K562 (cell line): Measurements from ENCODE around the gene CST6. TPM values are rescaled to one million over a fixed set of nuclear protein-coding genes. Genes with fewer than 3 reads are reported as not detected.

Source experiments
- ARID1B ChIP-seq: fragments of 450-650 bp; IDR thresholded peaks from 2 replicates; pipeline ENCODE4 v1.6.1; 2016; ENCODE audit warnings: antibody characterized with exemption, mild to moderate bottlenecking, inconsistent platforms
- CBX5 ChIP-seq: IDR thresholded peaks from 2 replicates; pipeline ENCODE4 v1.6.1; 2014; ENCODE audit warnings: low read depth, borderline replicate concordance
- EZH2 ChIP-seq: IDR thresholded peaks from 2 replicates; pipeline ENCODE4 v1.6.1; 2012; ENCODE audit warnings: low read depth, mild to moderate bottlenecking, inconsistent platforms, low read length, borderline replicate concordance
- FOXA1 ChIP-seq: fragments of 450-650 bp; IDR thresholded peaks from 2 replicates; pipeline ENCODE4 v1.6.1; 2016; ENCODE audit warnings: mild to moderate bottlenecking, borderline replicate concordance
- FUS ChIP-seq: fragments of 200-400 bp; formaldehyde crosslinking; optimal IDR thresholded peaks from 2 replicates; pipeline ENCODE3; 2017; ENCODE audit warnings: low read depth, low read length
- HCFC1 ChIP-seq: IDR thresholded peaks from 2 replicates; pipeline ENCODE4 v1.6.1; 2012; ENCODE audit warnings: low read depth, low read length, improper control_type of control experiment
- LEF1 ChIP-seq: fragments of 450-650 bp; IDR thresholded peaks from 2 replicates; pipeline ENCODE4 v1.6.1; 2016; ENCODE audit warnings: mild to moderate bottlenecking
- MCM7 ChIP-seq, 2 experiments: fragments of 450-650 bp; IDR thresholded peaks; 2 replicates each; pipeline ENCODE4 v1.6.1; 2016 to 2018
- MECOM ChIP-seq: fragments of 250-450 bp; sonication (Bioruptor Pico); IDR thresholded peaks from 2 replicates; pipeline ENCODE4 v1.8.0; 2022; ENCODE audit warnings: inconsistent platforms
- NR3C1 ChIP-seq: sonication (generic); formaldehyde crosslinking; IDR thresholded peaks from 2 replicates; pipeline ENCODE4 v1.8.1; 2022; ENCODE audit warnings: missing genetic modification reagents
- POLR2G ChIP-seq: fragments of 200-400 bp; formaldehyde crosslinking; IDR thresholded peaks from 2 replicates; pipeline ENCODE4 v1.6.1; 2017; ENCODE audit warnings: low read depth, mild to moderate bottlenecking, antibody characterized with exemption, low read length, moderate library complexity
- PTRF ChIP-seq: fragments of 450-650 bp; IDR thresholded peaks from 2 replicates; pipeline ENCODE4 v1.6.1; 2016; ENCODE audit warnings: mild to moderate bottlenecking, missing genetic modification characterization, missing compliant biosample characterization
- SAFB ChIP-seq: fragments of 200-400 bp; formaldehyde crosslinking; IDR thresholded peaks from 2 replicates; pipeline ENCODE4 v1.6.1; 2017; ENCODE audit warnings: low read depth, low read length, borderline replicate concordance
- SMARCE1 ChIP-seq: fragments of 450-650 bp; IDR thresholded peaks from 2 replicates; pipeline ENCODE4 v1.7.1; 2016; ENCODE audit warnings: mild to moderate bottlenecking
- SNRNP70 ChIP-seq: fragments of 200-400 bp; formaldehyde crosslinking; optimal IDR thresholded peaks from 2 replicates; pipeline ENCODE3; 2017; ENCODE audit warnings: low read depth, low read length
- ZFP1 ChIP-seq: fragments of 450-650 bp; formaldehyde crosslinking; IDR thresholded peaks from 2 replicates; pipeline ENCODE4 v1.4.0; 2020; ENCODE audit warnings: mild to moderate bottlenecking, mixed read lengths
- ZNF583 ChIP-seq: fragments of 250-450 bp; sonication (Bioruptor Pico); IDR thresholded peaks from 2 replicates; pipeline ENCODE4 v1.4.0; 2020
- polyA plus RNA-seq, 8 experiments: library from polyadenylated mRNA; depleted of rRNA in 4 of 8; stranded (reverse) in 5 of 8; unstranded in 3 of 8; fragments of >200 nt; fragmentation: Nextera tagmentation in 2 of 8; fragmentation: Illumina TruSeq in 1 of 8; extraction: Ambion mirVana in 2 of 8; extraction: Trizol in 1 of 8; gene quantifications; 2 replicates each; pipeline versions ENCODE4 v1.2.1 to v1.2.3, GENCODE V29; 2011 to 2014; ENCODE audit warnings: inconsistent platforms in 1 of 8, missing spikeins in 1 of 8
- total RNA-seq, 7 experiments: library from RNA; depleted of rRNA in 6 of 7; stranded (reverse); fragments of >200 nt in 6 of 7; fragmentation: Illumina TruSeq in 2 of 7; extraction: Trizol in 2 of 7; gene quantifications; 2 replicates each; pipeline versions ENCODE4 v1.2.1 to v1.2.3, GENCODE V29; 2011 to 2021; ENCODE audit warnings: low replicate concordance in 1 of 7
- TF ChIP-seq, protein P1 (sequence below): sonication (generic); formaldehyde crosslinking; IDR thresholded peaks from 2 replicates; pipeline ENCODE4 v1.8.0; 2022; ENCODE audit warnings: mild to moderate bottlenecking, missing genetic modification reagents, borderline replicate concordance
- TF ChIP-seq, protein P2 (sequence below): fragments of 450-650 bp; formaldehyde crosslinking; IDR thresholded peaks from 2 replicates; pipeline ENCODE4 v1.4.0; 2022; ENCODE audit warnings: missing genetic modification characterization
- TF ChIP-seq, protein P3 (sequence below): sonication (generic); formaldehyde crosslinking; IDR thresholded peaks from 2 replicates; pipeline ENCODE4 v1.8.1; 2023; ENCODE audit warnings: mild to moderate bottlenecking, missing genetic modification reagents
- TF ChIP-seq, protein P4 (sequence below): fragments of 200-800 bp; sonication (Bioruptor generic); IDR thresholded peaks from 2 replicates; pipeline ENCODE4 v1.6.1; 2017; ENCODE audit warnings: missing genetic modification characterization, missing compliant biosample characterization
- TF ChIP-seq, protein P5 (sequence below), 3 experiments: IDR thresholded peaks in 2 of 3; conservative IDR thresholded peaks in 1 of 3; 2 replicates each; pipeline ENCODE4 v1.5.1; 2011 to 2012; ENCODE audit warnings: low read length in 3 of 3, mild to moderate bottlenecking in 3 of 3, control low read depth in 2 of 3, improper control_type of control experiment in 1 of 3, inconsistent platforms in 1 of 3, low read depth in 1 of 3, mixed read lengths in 1 of 3, moderate library complexity in 1 of 3; ENCODE audit not compliant: insufficient read depth in 2 of 3

Gene CST6
- total and polyA plus RNA-seq, 9 of the 15 experiments (the other 6 are each of a cell fraction or from before 2014, with no cell fraction given) = not detected

DNA sequence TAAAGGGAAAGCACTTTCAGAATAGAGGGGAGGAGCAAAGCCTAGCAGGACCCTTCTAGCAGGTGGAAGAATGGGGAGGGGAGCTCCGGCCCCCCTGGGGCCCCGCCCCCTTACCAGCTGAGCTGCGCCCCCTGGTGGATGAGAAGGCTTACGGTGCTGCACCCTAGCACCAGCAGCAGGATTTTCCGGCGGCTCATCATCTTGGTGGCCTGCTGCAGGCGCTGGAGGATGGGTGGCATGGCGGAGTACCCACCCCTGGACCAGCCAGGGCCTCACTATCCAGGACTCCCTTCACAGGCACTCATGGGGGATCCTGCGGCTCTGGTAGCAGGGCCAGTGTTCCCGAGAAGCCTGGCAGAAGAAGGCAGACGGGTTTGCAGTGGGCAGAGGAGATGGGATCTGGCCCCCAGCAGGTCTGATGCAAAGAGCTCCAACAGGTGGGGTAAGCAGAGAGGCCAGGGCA is 33.4 kb downstream of the CST6 start (continued):
- TF ChIP-seq, protein P1, sequence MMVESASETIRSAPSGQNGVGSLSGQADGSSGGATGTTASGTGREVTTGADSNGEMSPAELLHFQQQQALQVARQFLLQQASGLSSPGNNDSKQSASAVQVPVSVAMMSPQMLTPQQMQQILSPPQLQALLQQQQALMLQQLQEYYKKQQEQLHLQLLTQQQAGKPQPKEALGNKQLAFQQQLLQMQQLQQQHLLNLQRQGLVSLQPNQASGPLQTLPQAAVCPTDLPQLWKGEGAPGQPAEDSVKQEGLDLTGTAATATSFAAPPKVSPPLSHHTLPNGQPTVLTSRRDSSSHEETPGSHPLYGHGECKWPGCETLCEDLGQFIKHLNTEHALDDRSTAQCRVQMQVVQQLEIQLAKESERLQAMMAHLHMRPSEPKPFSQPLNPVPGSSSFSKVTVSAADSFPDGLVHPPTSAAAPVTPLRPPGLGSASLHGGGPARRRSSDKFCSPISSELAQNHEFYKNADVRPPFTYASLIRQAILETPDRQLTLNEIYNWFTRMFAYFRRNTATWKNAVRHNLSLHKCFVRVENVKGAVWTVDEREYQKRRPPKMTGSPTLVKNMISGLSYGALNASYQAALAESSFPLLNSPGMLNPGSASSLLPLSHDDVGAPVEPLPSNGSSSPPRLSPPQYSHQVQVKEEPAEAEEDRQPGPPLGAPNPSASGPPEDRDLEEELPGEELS (CRISPR knock-in tag) = no peak
- no peak for TF ChIP-seq LEF1
- no peak for TF ChIP-seq ZFP1 (CRISPR knock-in tag)
- TF ChIP-seq FOXA1 = no peak
- TF ChIP-seq HCFC1 = no peak; the same call in 1 of the 2 replicates
- TF ChIP-seq CBX5 = no peak
- no peak for TF ChIP-seq ARID1B
- TF ChIP-seq NR3C1 (CRISPR knock-in tag) = no peak
- TF ChIP-seq, protein P2, sequence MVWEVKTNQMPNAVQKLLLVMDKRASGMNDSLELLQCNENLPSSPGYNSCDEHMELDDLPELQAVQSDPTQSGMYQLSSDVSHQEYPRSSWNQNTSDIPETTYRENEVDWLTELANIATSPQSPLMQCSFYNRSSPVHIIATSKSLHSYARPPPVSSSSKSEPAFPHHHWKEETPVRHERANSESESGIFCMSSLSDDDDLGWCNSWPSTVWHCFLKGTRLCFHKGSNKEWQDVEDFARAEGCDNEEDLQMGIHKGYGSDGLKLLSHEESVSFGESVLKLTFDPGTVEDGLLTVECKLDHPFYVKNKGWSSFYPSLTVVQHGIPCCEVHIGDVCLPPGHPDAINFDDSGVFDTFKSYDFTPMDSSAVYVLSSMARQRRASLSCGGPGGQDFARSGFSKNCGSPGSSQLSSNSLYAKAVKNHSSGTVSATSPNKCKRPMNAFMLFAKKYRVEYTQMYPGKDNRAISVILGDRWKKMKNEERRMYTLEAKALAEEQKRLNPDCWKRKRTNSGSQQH (CRISPR knock-in tag) = no peak
- TF ChIP-seq, protein P3, sequence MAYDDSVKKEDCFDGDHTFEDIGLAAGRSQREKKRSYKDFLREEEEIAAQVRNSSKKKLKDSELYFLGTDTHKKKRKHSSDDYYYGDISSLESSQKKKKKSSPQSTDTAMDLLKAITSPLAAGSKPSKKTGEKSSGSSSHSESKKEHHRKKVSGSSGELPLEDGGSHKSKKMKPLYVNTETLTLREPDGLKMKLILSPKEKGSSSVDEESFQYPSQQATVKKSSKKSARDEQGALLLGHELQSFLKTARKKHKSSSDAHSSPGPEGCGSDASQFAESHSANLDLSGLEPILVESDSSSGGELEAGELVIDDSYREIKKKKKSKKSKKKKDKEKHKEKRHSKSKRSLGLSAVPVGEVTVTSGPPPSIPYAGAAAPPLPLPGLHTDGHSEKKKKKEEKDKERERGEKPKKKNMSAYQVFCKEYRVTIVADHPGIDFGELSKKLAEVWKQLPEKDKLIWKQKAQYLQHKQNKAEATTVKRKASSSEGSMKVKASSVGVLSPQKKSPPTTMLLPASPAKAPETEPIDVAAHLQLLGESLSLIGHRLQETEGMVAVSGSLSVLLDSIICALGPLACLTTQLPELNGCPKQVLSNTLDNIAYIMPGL (CRISPR knock-in tag) = no peak
- TF ChIP-seq MECOM (CRISPR knock-in tag) = no peak
- no peak for TF ChIP-seq SAFB
- TF ChIP-seq, protein P4, sequence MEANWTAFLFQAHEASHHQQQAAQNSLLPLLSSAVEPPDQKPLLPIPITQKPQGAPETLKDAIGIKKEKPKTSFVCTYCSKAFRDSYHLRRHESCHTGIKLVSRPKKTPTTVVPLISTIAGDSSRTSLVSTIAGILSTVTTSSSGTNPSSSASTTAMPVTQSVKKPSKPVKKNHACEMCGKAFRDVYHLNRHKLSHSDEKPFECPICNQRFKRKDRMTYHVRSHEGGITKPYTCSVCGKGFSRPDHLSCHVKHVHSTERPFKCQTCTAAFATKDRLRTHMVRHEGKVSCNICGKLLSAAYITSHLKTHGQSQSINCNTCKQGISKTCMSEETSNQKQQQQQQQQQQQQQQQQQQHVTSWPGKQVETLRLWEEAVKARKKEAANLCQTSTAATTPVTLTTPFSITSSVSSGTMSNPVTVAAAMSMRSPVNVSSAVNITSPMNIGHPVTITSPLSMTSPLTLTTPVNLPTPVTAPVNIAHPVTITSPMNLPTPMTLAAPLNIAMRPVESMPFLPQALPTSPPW (CRISPR knock-in tag) = peak; percentile 98
- no peak for TF ChIP-seq ZNF583 (CRISPR knock-in tag)
- TF ChIP-seq EZH2 = no peak
- TF ChIP-seq POLR2G = no peak
- TF ChIP-seq PTRF (tag) = no peak
- no peak for TF ChIP-seq FUS
- no peak for TF ChIP-seq MCM7 (IDR thresholded peaks at IDR 0.05)
- TF ChIP-seq, protein P5, sequence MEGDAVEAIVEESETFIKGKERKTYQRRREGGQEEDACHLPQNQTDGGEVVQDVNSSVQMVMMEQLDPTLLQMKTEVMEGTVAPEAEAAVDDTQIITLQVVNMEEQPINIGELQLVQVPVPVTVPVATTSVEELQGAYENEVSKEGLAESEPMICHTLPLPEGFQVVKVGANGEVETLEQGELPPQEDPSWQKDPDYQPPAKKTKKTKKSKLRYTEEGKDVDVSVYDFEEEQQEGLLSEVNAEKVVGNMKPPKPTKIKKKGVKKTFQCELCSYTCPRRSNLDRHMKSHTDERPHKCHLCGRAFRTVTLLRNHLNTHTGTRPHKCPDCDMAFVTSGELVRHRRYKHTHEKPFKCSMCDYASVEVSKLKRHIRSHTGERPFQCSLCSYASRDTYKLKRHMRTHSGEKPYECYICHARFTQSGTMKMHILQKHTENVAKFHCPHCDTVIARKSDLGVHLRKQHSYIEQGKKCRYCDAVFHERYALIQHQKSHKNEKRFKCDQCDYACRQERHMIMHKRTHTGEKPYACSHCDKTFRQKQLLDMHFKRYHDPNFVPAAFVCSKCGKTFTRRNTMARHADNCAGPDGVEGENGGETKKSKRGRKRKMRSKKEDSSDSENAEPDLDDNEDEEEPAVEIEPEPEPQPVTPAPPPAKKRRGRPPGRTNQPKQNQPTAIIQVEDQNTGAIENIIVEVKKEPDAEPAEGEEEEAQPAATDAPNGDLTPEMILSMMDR (IDR thresholded peaks at IDR 0.05 in 2 of 3, conservative IDR thresholded peaks at IDR 0.05 in 1 of 3; ENCODE audit: insufficient read depth in 2 of 3, low read depth in 1 of 3, low read length in 3 of 3) = peak; percentile 91 to 94 (median 93)
- no peak for TF ChIP-seq SNRNP70
- no peak for TF ChIP-seq SMARCE1
